Chondrocyte (in vitro differentiated cells): Measurements from ENCODE around the gene COL19A1. TPM values are rescaled to one million over a fixed set of nuclear protein-coding genes. Genes with fewer than 3 reads are reported as not detected.

ENCODE experiments used
- DNase-seq: peaks from one replicate; pipeline ENCODE4 v3.0.0; 2021; ENCODE audit warnings: mixed read lengths, low spot score
- H3K27ac Mint-ChIP-seq: one replicate; pipeline ENCODE4 v1.8.0; 2021; ENCODE audit warnings: mild to moderate bottlenecking, moderate library complexity, mixed read lengths; ENCODE audit not compliant: unreplicated experiment
- H3K27me3 Mint-ChIP-seq: 2 replicates; pipeline ENCODE4 v1.8.0; 2021; ENCODE audit warnings: low read depth, mixed read lengths
- H3K36me3 Mint-ChIP-seq: 2 replicates; pipeline ENCODE4 v1.8.0; 2021; ENCODE audit warnings: low read depth, mixed read lengths
- H3K4me1 Mint-ChIP-seq: 2 replicates; pipeline ENCODE4 v1.8.0; 2021; ENCODE audit warnings: low read depth, mild to moderate bottlenecking, mixed read lengths
- H3K4me3 Mint-ChIP-seq: one replicate; pipeline ENCODE4 v1.8.0; 2021; ENCODE audit warnings: mild to moderate bottlenecking, moderate library complexity, mixed read lengths; ENCODE audit not compliant: unreplicated experiment
- H3K9me3 Mint-ChIP-seq: 2 replicates; pipeline ENCODE4 v1.8.0; 2021; ENCODE audit warnings: low read depth, mixed read lengths
- CTCF ChIP-seq: fragments of 200-600 bp; sonication (generic); IDR thresholded peaks from 2 replicates; pipeline ENCODE4 v1.5.0; 2021; ENCODE audit warnings: antibody characterized with exemption, mild to moderate bottlenecking, moderate library complexity
- total RNA-seq: library from RNA; stranded (reverse); gene quantifications from 3 replicates; pipeline ENCODE4 v1.2.1, GENCODE V29; 2021

COL19A1 gene
- total RNA-seq, 1 donor from 2014 or later, result 2.0 TPM

- H3K4me1 Mint-ChIP-seq, result no peaks in the 10 kb centered on the region
- H3K36me3 Mint-ChIP-seq, result no peaks in the 10 kb centered on the region
- TF ChIP-seq CTCF, result no peak
- H3K27me3 Mint-ChIP-seq, result peaks cover 2% of the 10 kb centered on the region
- no peak for DNase-seq
- no peak overlapping the region for H3K27ac Mint-ChIP-seq
- H3K4me3 Mint-ChIP-seq, result no peak overlapping the region
- no peaks in the 10 kb centered on the region for H3K9me3 Mint-ChIP-seq
Observed at GRCh38 chr6:70028926-70029325, 162.6 kb downstream of the COL19A1 start.

GRCh38 chr6:70033781-70034180, 167.4 kb downstream of the COL19A1 start:
- TF ChIP-seq CTCF, result no peak
- H3K9me3 Mint-ChIP-seq, result no peaks in the 10 kb centered on the region
- no peaks in the 10 kb centered on the region for H3K27me3 Mint-ChIP-seq
- H3K36me3 Mint-ChIP-seq, result no peaks in the 10 kb centered on the region
- H3K4me1 Mint-ChIP-seq, result no peaks in the 10 kb centered on the region
- no peak overlapping the region for H3K27ac Mint-ChIP-seq
- no peak overlapping the region for H3K4me3 Mint-ChIP-seq
- DNase-seq, result no peak

- no peaks in the 10 kb centered on the region for H3K36me3 Mint-ChIP-seq
- H3K9me3 Mint-ChIP-seq, result no peaks in the 10 kb centered on the region
- no peak for DNase-seq
- no peak overlapping the region for H3K27ac Mint-ChIP-seq
- H3K4me3 Mint-ChIP-seq, result no peak overlapping the region
- H3K27me3 Mint-ChIP-seq, result no peaks in the 10 kb centered on the region
- TF ChIP-seq CTCF, result no peak
- peaks cover 5% of the 10 kb centered on the region for H3K4me1 Mint-ChIP-seq
Observed at GRCh38 chr6:70037445-70037844, 171.1 kb downstream of the COL19A1 start.

GRCh38 chr6:70040766-70041165, 174.4 kb downstream of the COL19A1 start:
- Mint-ChIP-seq H3K27ac (no peak overlapping the region), H3K27me3 (no peaks in the 10 kb centered on the region), H3K4me3 (no peak overlapping the region), H3K36me3 (peaks cover 5% of the 10 kb centered on the region), H3K4me1 (peaks cover 5% of the 10 kb centered on the region), H3K9me3 (peaks cover 12% of the 10 kb centered on the region)
- no peak for DNase-seq
- no peak for TF ChIP-seq CTCF

GRCh38 chr6:70041411-70041810, 175.1 kb downstream of the COL19A1 start:
- no peak for DNase-seq
- Mint-ChIP-seq H3K4me1 (peaks cover 5% of the 10 kb centered on the region), H3K4me3 (no peak overlapping the region), H3K9me3 (peaks cover 12% of the 10 kb centered on the region), H3K27me3 (no peaks in the 10 kb centered on the region), H3K27ac (no peak overlapping the region), H3K36me3 (peaks cover 5% of the 10 kb centered on the region)
- TF ChIP-seq CTCF, result no peak
